GM12878 (cell line): ENCODE data around the gene MSH2. TPM values are rescaled to one million over a fixed set of nuclear protein-coding genes. Genes with fewer than 3 reads are reported as not detected.

Experiments
- ATAC-seq: fragments of 200-7000 bp; cut with Tn5 transposase; 3 replicates; pipeline ENCODE4 v1.9.1; 2020; ENCODE audit warnings: mild to moderate bottlenecking, moderate library complexity
- BruUV-seq: library from RNA; stranded (reverse); fragments of 400-500 nt; replicated peaks from 2 replicates; lab custom pipeline; 2021; lab: Mats Ljungman, UMichigan
- CTCF ChIA-PET: fragments of 300-600 bp; sonication (Branson Sonifier 250); formaldehyde crosslinking; extraction: SDS; loops from one replicate; lab custom pipeline; 2021; ENCODE audit warnings: inconsistent platforms; lab: Yijun Ruan, JAX
- POLR2A ChIA-PET: fragments of 350-600 bp; formaldehyde crosslinking; extraction: SDS; loops from one replicate; lab custom pipeline; 2021; ENCODE audit warnings: inconsistent platforms; lab: Charles Lee
- RAD21 ChIA-PET: fragments of 300-600 bp; sonication (Branson Sonifier 250); formaldehyde crosslinking; loops from one replicate; lab custom pipeline; 2023; ENCODE audit warnings: antibody characterized with exemption; ENCODE audit not compliant: unreplicated experiment; lab: Charles Lee
- SMC1A ChIA-PET: fragments of 300-600 bp; sonication (Branson Sonifier 250); formaldehyde crosslinking; loops from one replicate; lab custom pipeline; 2023; ENCODE audit not compliant: unreplicated experiment, uncharacterized antibody; lab: Charles Lee
- DNase-seq: peaks from one replicate; pipeline ENCODE4 v3.0.0-alpha.2; 2011; ENCODE audit warnings: low read depth, low spot score
- FAIRE-seq: peaks from 3 replicates; lab custom pipeline; 2011; peaks lifted over from hg19 to GRCh38; lab: Jason Lieb, UNC
- H2AFZ ChIP-seq: 2 replicates; pipeline ENCODE4 v1.6.0; 2011; ENCODE audit warnings: low read depth, low read length, control low read depth; ENCODE audit not compliant: control insufficient read depth
- H3K27ac ChIP-seq: 2 replicates; pipeline ENCODE4 v1.5.1; 2011; ENCODE audit warnings: control low read depth; ENCODE audit not compliant: control insufficient read depth, insufficient read depth
- H3K27me3 ChIP-seq, 2 experiments: replicated peaks in 1 of 2; 2 replicates each; pipeline versions ENCODE4 v1.6.0 to v1.6.1; 2011; ENCODE audit warnings: low read length in 1 of 2; ENCODE audit not compliant: control insufficient read depth in 2 of 2, insufficient read depth in 2 of 2
- H3K36me3 ChIP-seq, 2 experiments: 2 replicates each; pipeline ENCODE4 v1.5.1; 2011; ENCODE audit warnings: low read length in 1 of 2; ENCODE audit not compliant: control insufficient read depth in 2 of 2, insufficient read depth in 2 of 2
- H3K4me1 ChIP-seq: 2 replicates; pipeline ENCODE4 v1.6.1; 2011; ENCODE audit warnings: mild to moderate bottlenecking, low read length, moderate library complexity, mixed read lengths; ENCODE audit not compliant: control insufficient read depth, insufficient read depth
- H3K4me2 ChIP-seq: 2 replicates; pipeline ENCODE4 v1.6.0; 2011; ENCODE audit warnings: control low read depth; ENCODE audit not compliant: control insufficient read depth, insufficient read depth
- H3K4me3 ChIP-seq: fragments of 200-600 bp; sonication (generic); 2 replicates; pipeline ENCODE4 v1.5.1; 2016
- H3K79me2 ChIP-seq: 2 replicates; pipeline ENCODE4 v1.6.0; 2011; ENCODE audit warnings: low read length; ENCODE audit not compliant: control insufficient read depth, insufficient read depth
- H3K9ac ChIP-seq: 2 replicates; pipeline ENCODE4 v1.8.0; 2011; ENCODE audit warnings: low read length, control low read depth, mixed read lengths; ENCODE audit not compliant: control insufficient read depth, insufficient read depth
- H3K9me3 ChIP-seq: replicated peaks from 3 replicates; pipeline ENCODE4 v1.5.1; 2011; ENCODE audit warnings: mild to moderate bottlenecking, low read length; ENCODE audit not compliant: control insufficient read depth, insufficient read depth
- H4K20me1 ChIP-seq: 2 replicates; pipeline ENCODE4 v1.6.0; 2011; ENCODE audit not compliant: control insufficient read depth, insufficient read depth
- ASH2L ChIP-seq: fragments of 300-600, 200-600 bp; sonication (generic); IDR thresholded peaks from 2 replicates; pipeline ENCODE4 v1.6.1; 2017; ENCODE audit warnings: low read depth, mild to moderate bottlenecking, borderline replicate concordance
- BCL11A ChIP-seq: IDR thresholded peaks from 2 replicates; pipeline ENCODE4 v1.6.1; 2011; ENCODE audit warnings: low read depth, low read length
- CHD1 ChIP-seq: IDR thresholded peaks from 2 replicates; pipeline ENCODE4 v1.6.1; 2012; ENCODE audit warnings: low read depth, low read length, improper control_type of control experiment
- ELK1 ChIP-seq: IDR thresholded peaks from 2 replicates; pipeline ENCODE4 v1.6.1; 2012; ENCODE audit warnings: low read depth, low read length, improper control_type of control experiment
- FOXK2 ChIP-seq: fragments of 450-650 bp; IDR thresholded peaks from 2 replicates; pipeline ENCODE4 v1.6.1; 2017; ENCODE audit warnings: mild to moderate bottlenecking, moderate library complexity
- JUNB ChIP-seq: IDR thresholded peaks from 2 replicates; pipeline ENCODE4 v1.6.1; 2016; ENCODE audit warnings: antibody characterized with exemption, mild to moderate bottlenecking
- NR2F1 ChIP-seq: fragments of 450-650 bp; conservative IDR thresholded peaks from 2 replicates; pipeline ENCODE4 v1.6.1; 2017; ENCODE audit warnings: mild to moderate bottlenecking
- STAT3 ChIP-seq: IDR thresholded peaks from 2 replicates; pipeline ENCODE4 v1.6.1; 2011; ENCODE audit warnings: low read depth, low read length, improper control_type of control experiment
- YY1 ChIP-seq: IDR thresholded peaks from 2 replicates; pipeline ENCODE4 v1.6.1; 2011; ENCODE audit warnings: low read depth, mild to moderate bottlenecking, low read length
- ZNF207 ChIP-seq: fragments of 450-650 bp; IDR thresholded peaks from 2 replicates; pipeline ENCODE4 v1.6.1; 2014; ENCODE audit warnings: antibody characterized with exemption, mild to moderate bottlenecking, borderline replicate concordance
- WGBS: methylation state at CpG from one replicate; pipeline ENCODE4 v1.1.6; 2016; ENCODE audit warnings: low lambda C conversion rate; ENCODE audit not compliant: insufficient replicate concordance, insufficient coverage; ENCODE audit errors: missing lambda C conversion rate; 5-methylcytosine and 5-hydroxymethylcytosine counted together
- in situ Hi-C: fragments of 300-500 bp; cut with MboI; formaldehyde crosslinking; loops from 9 replicates; pipeline ENCODE4 v1.14.3; 2018; ENCODE audit warnings: mixed read lengths
- intact Hi-C: fragments of 100-400 bp; cut with micrococcal nuclease; formaldehyde crosslinking; loops from one replicate; pipeline ENCODE4 v1.14.2; 2022; ENCODE audit not compliant: unreplicated experiment
- polyA plus RNA-seq, 11 experiments: library from polyadenylated mRNA; depleted of rRNA in 4 of 11; unstranded in 6 of 11; stranded (reverse) in 5 of 11; fragments of >200 nt; fragmentation: Nextera tagmentation in 4 of 11; fragmentation: Illumina TruSeq in 1 of 11; extraction: Ambion mirVana in 4 of 11; extraction: Trizol in 1 of 11; gene quantifications; 1 replicate in 1 of 11; 2 replicates in 10 of 11; pipeline versions ENCODE4 v1.2.1 to v1.2.3, GENCODE V29; 2011 to 2016; ENCODE audit warnings: inconsistent platforms in 2 of 11, missing spikeins in 2 of 11, low read depth in 1 of 11
- total RNA-seq, 4 experiments: library from RNA; depleted of rRNA in 3 of 4; stranded (reverse); fragments of >200 nt in 3 of 4; fragmentation: Illumina TruSeq in 1 of 4; extraction: Trizol in 1 of 4; gene quantifications; 2 replicates each; pipeline versions ENCODE4 v1.2.1 to v1.2.3, GENCODE V29; 2013 to 2021
- TF ChIP-seq, protein P1 (sequence below): IDR thresholded peaks from 2 replicates; pipeline ENCODE4 v1.6.1; 2012; ENCODE audit warnings: low read depth, low read length, improper control_type of control experiment
- TF ChIP-seq, protein P2 (sequence below): IDR thresholded peaks from 2 replicates; pipeline ENCODE4 v1.6.1; 2012; ENCODE audit warnings: mild to moderate bottlenecking, low read depth, low read length
- TF ChIP-seq, protein P3 (sequence below): fragments of 150-350 bp; IDR thresholded peaks from 2 replicates; pipeline ENCODE4 v1.6.1; 2014; ENCODE audit warnings: mild to moderate bottlenecking, low read depth, low read length
- TF ChIP-seq, protein P4 (sequence below): fragments of 450-650 bp; IDR thresholded peaks from 2 replicates; pipeline ENCODE4 v1.6.1; 2017; ENCODE audit warnings: mild to moderate bottlenecking, low read depth, inconsistent platforms; ENCODE audit not compliant: poor library complexity, severe bottlenecking

Gene MSH2
- total and polyA plus RNA-seq, 10 of the 15 experiments (the other 5 are each of a cell fraction or from before 2014, with no cell fraction given): 24.3 to 94.4 (median 55.5) TPM

GRCh38 chr2:47386551-47386950, 16.4 kb upstream of the MSH2 start:
- ATAC-seq (peak; percentile 61), FAIRE-seq (no peak), DNase-seq (no peak)
- Histone ChIP-seq H3K4me3 (no peak overlapping the region), H3K9ac (no peak overlapping the region), H2AFZ (no peak overlapping the region), H3K4me2 (peak overlapping the region; percentile 22; the same call in 1 of the 2 replicates), H4K20me1 (no peaks in the 10 kb centered on the region), H3K27ac (no peak overlapping the region), H3K27me3 (peaks cover 0 to 3% of the 10 kb centered on the region in 2 experiments; a peak in 1 of 4 replicates), H3K36me3 (no peaks in the 10 kb centered on the region), H3K9me3 (no peaks in the 10 kb centered on the region), H3K4me1 (peaks cover 3% of the 10 kb centered on the region; the same call in 1 of the 2 replicates), H3K79me2 (no peaks in the 10 kb centered on the region)
- BruUV-seq: no TSS peak
- ChIA-PET RAD21 (interaction anchor here (0.6 to 3.1 kb wide), 12 partner anchors 51 to 404 kb away, joined by 3 to 136 read pairs (median 4); no protein-coding TSS in a partner anchor), SMC1A (interaction anchor here (0.7 to 3.6 kb wide), 13 partner anchors 30 to 469 kb away, joined by 3 to 106 read pairs (median 4); no protein-coding TSS in a partner anchor), POLR2A (interaction anchor here (0.7 to 1.2 kb wide), 4 partner anchors 16 to 462 kb away, joined by 4 to 7 read pairs (median 5); partner anchors contain the start of gene MSH2), CTCF (interaction anchor here (0.6 to 3.6 kb wide), 13 partner anchors 9 to 385 kb away, joined by 3 to 273 read pairs (median 4); partner anchors contain the start of gene MSH2)
- intact Hi-C loops: no loop called here
- in situ Hi-C loops: loop anchor here (5.0 kb wide), 2 partner anchors 49 to 394 kb away; no protein-coding TSS in a partner anchor
- 0% methylated on average over 3 of the region's 3 CpGs for WGBS
- TF ChIP-seq STAT3: no peak
- TF ChIP-seq, protein P1, sequence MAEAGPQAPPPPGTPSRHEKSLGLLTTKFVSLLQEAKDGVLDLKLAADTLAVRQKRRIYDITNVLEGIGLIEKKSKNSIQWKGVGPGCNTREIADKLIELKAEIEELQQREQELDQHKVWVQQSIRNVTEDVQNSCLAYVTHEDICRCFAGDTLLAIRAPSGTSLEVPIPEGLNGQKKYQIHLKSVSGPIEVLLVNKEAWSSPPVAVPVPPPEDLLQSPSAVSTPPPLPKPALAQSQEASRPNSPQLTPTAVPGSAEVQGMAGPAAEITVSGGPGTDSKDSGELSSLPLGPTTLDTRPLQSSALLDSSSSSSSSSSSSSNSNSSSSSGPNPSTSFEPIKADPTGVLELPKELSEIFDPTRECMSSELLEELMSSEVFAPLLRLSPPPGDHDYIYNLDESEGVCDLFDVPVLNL: no peak
- TF ChIP-seq CHD1: no peak
- TF ChIP-seq, protein P2, sequence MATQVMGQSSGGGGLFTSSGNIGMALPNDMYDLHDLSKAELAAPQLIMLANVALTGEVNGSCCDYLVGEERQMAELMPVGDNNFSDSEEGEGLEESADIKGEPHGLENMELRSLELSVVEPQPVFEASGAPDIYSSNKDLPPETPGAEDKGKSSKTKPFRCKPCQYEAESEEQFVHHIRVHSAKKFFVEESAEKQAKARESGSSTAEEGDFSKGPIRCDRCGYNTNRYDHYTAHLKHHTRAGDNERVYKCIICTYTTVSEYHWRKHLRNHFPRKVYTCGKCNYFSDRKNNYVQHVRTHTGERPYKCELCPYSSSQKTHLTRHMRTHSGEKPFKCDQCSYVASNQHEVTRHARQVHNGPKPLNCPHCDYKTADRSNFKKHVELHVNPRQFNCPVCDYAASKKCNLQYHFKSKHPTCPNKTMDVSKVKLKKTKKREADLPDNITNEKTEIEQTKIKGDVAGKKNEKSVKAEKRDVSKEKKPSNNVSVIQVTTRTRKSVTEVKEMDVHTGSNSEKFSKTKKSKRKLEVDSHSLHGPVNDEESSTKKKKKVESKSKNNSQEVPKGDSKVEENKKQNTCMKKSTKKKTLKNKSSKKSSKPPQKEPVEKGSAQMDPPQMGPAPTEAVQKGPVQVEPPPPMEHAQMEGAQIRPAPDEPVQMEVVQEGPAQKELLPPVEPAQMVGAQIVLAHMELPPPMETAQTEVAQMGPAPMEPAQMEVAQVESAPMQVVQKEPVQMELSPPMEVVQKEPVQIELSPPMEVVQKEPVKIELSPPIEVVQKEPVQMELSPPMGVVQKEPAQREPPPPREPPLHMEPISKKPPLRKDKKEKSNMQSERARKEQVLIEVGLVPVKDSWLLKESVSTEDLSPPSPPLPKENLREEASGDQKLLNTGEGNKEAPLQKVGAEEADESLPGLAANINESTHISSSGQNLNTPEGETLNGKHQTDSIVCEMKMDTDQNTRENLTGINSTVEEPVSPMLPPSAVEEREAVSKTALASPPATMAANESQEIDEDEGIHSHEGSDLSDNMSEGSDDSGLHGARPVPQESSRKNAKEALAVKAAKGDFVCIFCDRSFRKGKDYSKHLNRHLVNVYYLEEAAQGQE: no peak
- TF ChIP-seq YY1: no peak
- no peak for TF ChIP-seq ASH2L
- TF ChIP-seq, protein P3, sequence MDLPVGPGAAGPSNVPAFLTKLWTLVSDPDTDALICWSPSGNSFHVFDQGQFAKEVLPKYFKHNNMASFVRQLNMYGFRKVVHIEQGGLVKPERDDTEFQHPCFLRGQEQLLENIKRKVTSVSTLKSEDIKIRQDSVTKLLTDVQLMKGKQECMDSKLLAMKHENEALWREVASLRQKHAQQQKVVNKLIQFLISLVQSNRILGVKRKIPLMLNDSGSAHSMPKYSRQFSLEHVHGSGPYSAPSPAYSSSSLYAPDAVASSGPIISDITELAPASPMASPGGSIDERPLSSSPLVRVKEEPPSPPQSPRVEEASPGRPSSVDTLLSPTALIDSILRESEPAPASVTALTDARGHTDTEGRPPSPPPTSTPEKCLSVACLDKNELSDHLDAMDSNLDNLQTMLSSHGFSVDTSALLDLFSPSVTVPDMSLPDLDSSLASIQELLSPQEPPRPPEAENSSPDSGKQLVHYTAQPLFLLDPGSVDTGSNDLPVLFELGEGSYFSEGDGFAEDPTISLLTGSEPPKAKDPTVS: no peak
- TF ChIP-seq, protein P4, sequence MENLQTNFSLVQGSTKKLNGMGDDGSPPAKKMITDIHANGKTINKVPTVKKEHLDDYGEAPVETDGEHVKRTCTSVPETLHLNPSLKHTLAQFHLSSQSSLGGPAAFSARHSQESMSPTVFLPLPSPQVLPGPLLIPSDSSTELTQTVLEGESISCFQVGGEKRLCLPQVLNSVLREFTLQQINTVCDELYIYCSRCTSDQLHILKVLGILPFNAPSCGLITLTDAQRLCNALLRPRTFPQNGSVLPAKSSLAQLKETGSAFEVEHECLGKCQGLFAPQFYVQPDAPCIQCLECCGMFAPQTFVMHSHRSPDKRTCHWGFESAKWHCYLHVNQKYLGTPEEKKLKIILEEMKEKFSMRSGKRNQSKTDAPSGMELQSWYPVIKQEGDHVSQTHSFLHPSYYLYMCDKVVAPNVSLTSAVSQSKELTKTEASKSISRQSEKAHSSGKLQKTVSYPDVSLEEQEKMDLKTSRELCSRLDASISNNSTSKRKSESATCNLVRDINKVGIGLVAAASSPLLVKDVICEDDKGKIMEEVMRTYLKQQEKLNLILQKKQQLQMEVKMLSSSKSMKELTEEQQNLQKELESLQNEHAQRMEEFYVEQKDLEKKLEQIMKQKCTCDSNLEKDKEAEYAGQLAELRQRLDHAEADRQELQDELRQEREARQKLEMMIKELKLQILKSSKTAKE: no peak
- 0 out of 2 replicates have a peak, but pooled peaks have one; percentile 30 for TF ChIP-seq NR2F1
- TF ChIP-seq JUNB: peak; percentile 73; the same call in 1 of the 2 replicates
- TF ChIP-seq FOXK2: no peak
- 0 out of 2 replicates have a peak, but pooled peaks have one; percentile 30 for TF ChIP-seq BCL11A
- no peak for TF ChIP-seq ZNF207
- TF ChIP-seq ELK1: no peak
